ENCODE results near the gene ALDH3B2. TPM values are rescaled to one million over a fixed set of nuclear protein-coding genes. Genes with fewer than 3 reads are reported as not detected.
A peak's percentile ranks its signal among the peaks of the same experiment; 100 is the strongest.
"Not testable (repeated sequence)": the region's sequence is repeated elsewhere in the genome, so short reads cannot be mapped to it uniquely, and the experiment has no call there.

The ALDH3B2 gene
- total RNA-seq, 1 donor from 2014 or later = not detected

GRCh38 chr11:67627441-67627811 is 47.0 kb downstream of the ALDH3B2 start:
- Mint-ChIP-seq H3K4me3 (no peak overlapping the region), H3K36me3 (ENCODE audit: low read depth) (peaks cover 1% of the 10 kb centered on the region), H3K27ac (no peak overlapping the region), H3K9me3 (no peaks in the 10 kb centered on the region), H3K4me1 (peaks cover 13% of the 10 kb centered on the region), H3K27me3 (no peaks in the 10 kb centered on the region)
- DNase-seq (no peak), ATAC-seq (ENCODE audit: low read depth) (no peak)
- TF ChIP-seq CTCF (IDR thresholded peaks at IDR 0.05) = no peak
- ChIA-PET CTCF (interaction anchor here (2.2 to 4.7 kb wide), 2 partner anchors 13 to 21 kb away, joined by 7 to 28 read pairs; no protein-coding TSS in a partner anchor), POLR2A (interaction anchor here (1.2 to 4.3 kb wide), 2 partner anchors 13 to 44 kb away, joined by 4 to 58 read pairs; partner anchors contain the start of gene GSTP1)
- intact Hi-C loops (cut with micrococcal nuclease) = loop anchor here (5.0 kb wide), 1 partner anchor 165 kb away; no protein-coding TSS in a partner anchor

GRCh38 chr11:67626970-67627369 is 47.5 kb downstream of the ALDH3B2 start:
- Mint-ChIP-seq H3K9me3 (no peaks in the 10 kb centered on the region), H3K4me3 (no peak overlapping the region), H3K36me3 (ENCODE audit: low read depth) (peaks cover 1% of the 10 kb centered on the region), H3K4me1 (peaks cover 13% of the 10 kb centered on the region), H3K27me3 (no peaks in the 10 kb centered on the region), H3K27ac (no peak overlapping the region)
- DNase-seq (no peak), ATAC-seq (ENCODE audit: low read depth) (no peak)
- ChIA-PET CTCF (interaction anchor here (2.2 to 4.7 kb wide), 2 partner anchors 12 to 22 kb away, joined by 7 to 28 read pairs; no protein-coding TSS in a partner anchor), POLR2A (interaction anchor here (1.2 to 4.3 kb wide), 2 partner anchors 13 to 43 kb away, joined by 4 to 58 read pairs; partner anchors contain the start of gene GSTP1)
- TF ChIP-seq CTCF (IDR thresholded peaks at IDR 0.05) = no peak
- intact Hi-C loops (cut with micrococcal nuclease) = loop anchor here (5.0 kb wide), 1 partner anchor 165 kb away; no protein-coding TSS in a partner anchor

- ATAC-seq (ENCODE audit: low read depth); H3K27me3 Mint-ChIP-seq; H3K27ac Mint-ChIP-seq; H3K4me3 Mint-ChIP-seq; H3K36me3 Mint-ChIP-seq (ENCODE audit: low read depth); H3K9me3 Mint-ChIP-seq: not testable (repeated sequence)
- ChIA-PET CTCF (interaction anchor here (2.2 to 4.7 kb wide), 2 partner anchors 12 to 22 kb away, joined by 7 to 28 read pairs; no protein-coding TSS in a partner anchor), POLR2A (interaction anchor here (1.2 to 4.3 kb wide), 2 partner anchors 12 to 43 kb away, joined by 4 to 58 read pairs; partner anchors contain the start of gene GSTP1)
- intact Hi-C loops (cut with micrococcal nuclease) = loop anchor here (5.0 kb wide), 1 partner anchor 166 kb away; no protein-coding TSS in a partner anchor
- H3K4me1 Mint-ChIP-seq = peaks cover 13% of the 10 kb centered on the region
- DNase-seq = peak; percentile 13
Measured at GRCh38 chr11:67626131-67626833, 48.1 kb downstream of the ALDH3B2 start.

- H3K27me3 Mint-ChIP-seq; DNase-seq; CTCF ChIA-PET; intact Hi-C loops (cut with micrococcal nuclease); H3K36me3 Mint-ChIP-seq (ENCODE audit: low read depth); H3K27ac Mint-ChIP-seq; ATAC-seq (ENCODE audit: low read depth); H3K4me1 Mint-ChIP-seq; H3K9me3 Mint-ChIP-seq; POLR2A ChIA-PET; H3K4me3 Mint-ChIP-seq: not testable (repeated sequence)
Measured at GRCh38 chr11:67623795-67624194, 50.6 kb downstream of the ALDH3B2 start.

GRCh38 chr11:67622905-67623304 is 51.5 kb downstream of the ALDH3B2 start:
- H3K4me3 Mint-ChIP-seq; ATAC-seq (ENCODE audit: low read depth); H3K36me3 Mint-ChIP-seq (ENCODE audit: low read depth); DNase-seq; H3K9me3 Mint-ChIP-seq; POLR2A ChIA-PET; H3K4me1 Mint-ChIP-seq; H3K27ac Mint-ChIP-seq; CTCF ChIA-PET; intact Hi-C loops (cut with micrococcal nuclease); H3K27me3 Mint-ChIP-seq: not testable (repeated sequence)

- H3K9me3 Mint-ChIP-seq; CTCF ChIA-PET; ATAC-seq (ENCODE audit: low read depth); intact Hi-C loops (cut with micrococcal nuclease); H3K4me3 Mint-ChIP-seq; H3K27ac Mint-ChIP-seq; POLR2A ChIA-PET; H3K36me3 Mint-ChIP-seq (ENCODE audit: low read depth); H3K4me1 Mint-ChIP-seq; H3K27me3 Mint-ChIP-seq; DNase-seq: not testable (repeated sequence)
Measured at GRCh38 chr11:67621928-67622327, 52.5 kb downstream of the ALDH3B2 start.

GRCh38 chr11:67620621-67621020 is 53.8 kb downstream of the ALDH3B2 start:
- DNase-seq; H3K4me3 Mint-ChIP-seq; H3K27me3 Mint-ChIP-seq; intact Hi-C loops (cut with micrococcal nuclease); H3K27ac Mint-ChIP-seq; POLR2A ChIA-PET; ATAC-seq (ENCODE audit: low read depth); H3K9me3 Mint-ChIP-seq; H3K36me3 Mint-ChIP-seq (ENCODE audit: low read depth): not testable (repeated sequence)
- CTCF ChIA-PET = interaction anchor here (1.4 kb wide), 1 partner anchor 9 kb away, joined by 6 read pairs; the partner anchor contains the start of gene NUDT8
- H3K4me1 Mint-ChIP-seq = peaks cover 14% of the 10 kb centered on the region

GRCh38 chr11:67619683-67620618 is 54.5 kb downstream of the ALDH3B2 start:
- H3K36me3 Mint-ChIP-seq (ENCODE audit: low read depth); DNase-seq; H3K27me3 Mint-ChIP-seq; H3K27ac Mint-ChIP-seq; H3K4me3 Mint-ChIP-seq; ATAC-seq (ENCODE audit: low read depth); H3K9me3 Mint-ChIP-seq; POLR2A ChIA-PET: not testable (repeated sequence)
- intact Hi-C loops (cut with micrococcal nuclease) = loop anchor here (10.0 kb wide), 1 partner anchor 655 kb away; the partner anchor contains the start of gene C11orf24
- CTCF ChIA-PET = interaction anchor here (1.4 kb wide), 1 partner anchor 10 kb away, joined by 6 read pairs; the partner anchor contains the start of gene NUDT8
- peaks cover 19% of the 10 kb centered on the region for H3K4me1 Mint-ChIP-seq

GRCh38 chr11:67618901-67619659 is 55.3 kb downstream of the ALDH3B2 start:
- intact Hi-C loops (cut with micrococcal nuclease) = loop anchor here (10.0 kb wide), 1 partner anchor 656 kb away; the partner anchor contains the start of gene C11orf24
- not testable (repeated sequence) for ATAC-seq (ENCODE audit: low read depth); DNase-seq; H3K27me3 Mint-ChIP-seq; H3K36me3 Mint-ChIP-seq (ENCODE audit: low read depth); H3K27ac Mint-ChIP-seq; H3K4me3 Mint-ChIP-seq; H3K9me3 Mint-ChIP-seq
- H3K4me1 Mint-ChIP-seq = peaks cover 28% of the 10 kb centered on the region
- POLR2A ChIA-PET = interaction anchor here (0.6 kb wide), 1 partner anchor 28 kb away, joined by 5 read pairs; no protein-coding TSS in a partner anchor
- CTCF ChIA-PET = interaction anchor here (1.4 kb wide), 1 partner anchor 11 kb away, joined by 6 read pairs; the partner anchor contains the start of gene NUDT8

All from activated B cell treated with CpG ODN at 0.5 μM for 24 hours (primary cell).